ENCODE results near the gene FRMD3.

DNA sequence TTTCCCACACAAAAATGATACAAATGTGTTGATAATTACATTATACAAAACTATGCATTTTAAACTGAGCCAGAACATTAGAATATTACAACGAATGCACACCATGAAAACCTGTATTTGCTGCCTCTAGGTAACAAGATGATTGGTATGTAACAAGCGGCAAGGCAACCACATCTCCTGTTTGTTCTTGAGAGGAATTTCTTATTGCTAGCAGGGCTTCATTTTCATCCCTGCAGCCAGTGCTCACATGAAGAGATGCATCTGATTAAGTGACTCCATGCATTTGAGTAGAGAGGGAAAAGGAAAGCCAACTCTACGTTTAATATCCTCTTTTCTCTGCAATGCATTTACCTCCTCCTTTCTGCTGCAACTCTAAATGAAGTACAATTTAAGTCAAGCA, 36.6 kb downstream of the FRMD3 start:
- TF ChIP-seq POLR2A (IDR thresholded peaks at IDR 0.05), result no peak
- TF ChIP-seq, protein P1, sequence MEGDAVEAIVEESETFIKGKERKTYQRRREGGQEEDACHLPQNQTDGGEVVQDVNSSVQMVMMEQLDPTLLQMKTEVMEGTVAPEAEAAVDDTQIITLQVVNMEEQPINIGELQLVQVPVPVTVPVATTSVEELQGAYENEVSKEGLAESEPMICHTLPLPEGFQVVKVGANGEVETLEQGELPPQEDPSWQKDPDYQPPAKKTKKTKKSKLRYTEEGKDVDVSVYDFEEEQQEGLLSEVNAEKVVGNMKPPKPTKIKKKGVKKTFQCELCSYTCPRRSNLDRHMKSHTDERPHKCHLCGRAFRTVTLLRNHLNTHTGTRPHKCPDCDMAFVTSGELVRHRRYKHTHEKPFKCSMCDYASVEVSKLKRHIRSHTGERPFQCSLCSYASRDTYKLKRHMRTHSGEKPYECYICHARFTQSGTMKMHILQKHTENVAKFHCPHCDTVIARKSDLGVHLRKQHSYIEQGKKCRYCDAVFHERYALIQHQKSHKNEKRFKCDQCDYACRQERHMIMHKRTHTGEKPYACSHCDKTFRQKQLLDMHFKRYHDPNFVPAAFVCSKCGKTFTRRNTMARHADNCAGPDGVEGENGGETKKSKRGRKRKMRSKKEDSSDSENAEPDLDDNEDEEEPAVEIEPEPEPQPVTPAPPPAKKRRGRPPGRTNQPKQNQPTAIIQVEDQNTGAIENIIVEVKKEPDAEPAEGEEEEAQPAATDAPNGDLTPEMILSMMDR (IDR thresholded peaks at IDR 0.05), result no peak
